Astrocyte of the spinal cord (primary cell): ENCODE results near the gene CCR5AS.
"Not testable (repeated sequence)": the region's sequence is repeated elsewhere in the genome, so short reads cannot be mapped to it uniquely, and the experiment has no call there.

Experiments
- DNase-seq: peaks from one replicate; pipeline ENCODE4 v3.0.0; 2011; ENCODE audit warnings: low read depth, low spot score
- H3K4me3 ChIP-seq: 2 replicates; pipeline ENCODE4 v1.5.1; 2011; ENCODE audit warnings: low read depth, mild to moderate bottlenecking, low read length, moderate library complexity
- CTCF ChIP-seq: IDR thresholded peaks from 2 replicates; pipeline ENCODE4 v1.5.1; 2012; ENCODE audit warnings: low read depth, mild to moderate bottlenecking, low read length, inconsistent platforms
- in situ Hi-C: cut with HindIII; loops from 2 replicates; pipeline ENCODE4 v1.10.0; 2017; ENCODE audit warnings: low sequenced_read_pairs

CCR5AS gene

GRCh38 chr3:46389306-46389705 lies 17.6 kb downstream of the CCR5AS start:
- in situ Hi-C loops: no loop called here
- TF ChIP-seq CTCF: no peak
- DNase-seq: no peak
- H3K4me3 ChIP-seq: no peak overlapping the region

- H3K4me3 ChIP-seq, in situ Hi-C loops, DNase-seq: not testable (repeated sequence)
Observed at GRCh38 chr3:46388847-46389246, 18.0 kb downstream of the CCR5AS start.

GRCh38 chr3:46386205-46386604 lies 20.7 kb downstream of the CCR5AS start:
- TF ChIP-seq CTCF: no peak
- in situ Hi-C loops: no loop called here
- peak; percentile 9 for DNase-seq
- no peak overlapping the region for H3K4me3 ChIP-seq

GRCh38 chr3:46383951-46384330 lies 22.9 kb downstream of the CCR5AS start:
- TF ChIP-seq CTCF: no peak
- no peak overlapping the region for H3K4me3 ChIP-seq
- DNase-seq: no peak
- in situ Hi-C loops: no loop called here

GRCh38 chr3:46383211-46383950 lies 23.5 kb downstream of the CCR5AS start:
- in situ Hi-C loops: no loop called here
- H3K4me3 ChIP-seq: no peak overlapping the region

GRCh38 chr3:46381625-46382024 lies 25.2 kb downstream of the CCR5AS start:
- no peak for TF ChIP-seq CTCF
- in situ Hi-C loops: no loop called here
- H3K4me3 ChIP-seq: no peak overlapping the region
- DNase-seq: no peak

More at GRCh38 chr3:46383211-46383950, 23.5 kb downstream of the CCR5AS start:
- TF ChIP-seq CTCF: no peak
- no peak for DNase-seq

GRCh38 chr3:46380471-46381221 lies 26.2 kb downstream of the CCR5AS start:
- no peak for TF ChIP-seq CTCF
- peak; percentile 21 for DNase-seq
- H3K4me3 ChIP-seq: no peak overlapping the region
- in situ Hi-C loops: no loop called here
